HG02840 (cell line): ENCODE data around the gene ZIC5.

Experiments used
- ATAC-seq: cut with Tn5 transposase; IDR thresholded peaks from one replicate; pipeline ENCODE4 v1.9.1; 2021; ENCODE audit warnings: mild to moderate bottlenecking, moderate library complexity, moderate number of reproducible peaks; ENCODE audit not compliant: unreplicated experiment, low FRiP score

ZIC5 gene

GRCh38 chr13:99977912-99978798 lies 6.6 kb upstream of the ZIC5 start:
- no peak for ATAC-seq

GRCh38 chr13:99977334-99977911 lies 5.9 kb upstream of the ZIC5 start:
- no peak for ATAC-seq

- ATAC-seq, result no peak
These were observed 5.0 kb upstream of the ZIC5 start for GRCh38 chr13:99976575-99976974.

GRCh38 chr13:99975626-99976025 lies 4.1 kb upstream of the ZIC5 start:
- ATAC-seq, result no peak

- no peak for ATAC-seq
These were observed 3.5 kb upstream of the ZIC5 start for GRCh38 chr13:99974939-99975561.

GRCh38 chr13:99974296-99974938 lies 2.9 kb upstream of the ZIC5 start:
- ATAC-seq, result no peak

- no peak for ATAC-seq
These were observed 2.2 kb upstream of the ZIC5 start for GRCh38 chr13:99973808-99974185.

- no peak for ATAC-seq
These were observed 1.7 kb upstream of the ZIC5 start for GRCh38 chr13:99973163-99973807.

- no peak for ATAC-seq
These were observed 694 bp upstream of the ZIC5 start for GRCh38 chr13:99972190-99972731.

- no peak for ATAC-seq
These were observed 654 bp downstream of the ZIC5 start for GRCh38 chr13:99970651-99971575.

- no peak for ATAC-seq
These were observed 1.5 kb downstream of the ZIC5 start for GRCh38 chr13:99969919-99970650.

GRCh38 chr13:99969453-99969918 lies 2.1 kb downstream of the ZIC5 start:
- no peak for ATAC-seq

- no peak for ATAC-seq
These were observed 2.8 kb downstream of the ZIC5 start for GRCh38 chr13:99968521-99969452.

- ATAC-seq, result no peak
These were observed 3.6 kb downstream of the ZIC5 start for GRCh38 chr13:99967869-99968520.

- ATAC-seq, result no peak
These were observed 4.1 kb downstream of the ZIC5 start for GRCh38 chr13:99967498-99967868.

- no peak for ATAC-seq
These were observed 5.3 kb downstream of the ZIC5 start for GRCh38 chr13:99966064-99966805.
